Measurements from ENCODE around the gene PTTG1IP2.

GRCh38 chr7:90425376-90425775 is 44.1 kb upstream of the PTTG1IP2 start:
- TF ChIP-seq RAD21 (CRISPR knock-in tag; conservative IDR thresholded peaks at IDR 0.05 in 1 of 2, IDR thresholded peaks at IDR 0.05 in 1 of 2) (no peak), ZNF780A (CRISPR knock-in tag; IDR thresholded peaks at IDR 0.05) (no peak)
- TF ChIP-seq, protein P1, sequence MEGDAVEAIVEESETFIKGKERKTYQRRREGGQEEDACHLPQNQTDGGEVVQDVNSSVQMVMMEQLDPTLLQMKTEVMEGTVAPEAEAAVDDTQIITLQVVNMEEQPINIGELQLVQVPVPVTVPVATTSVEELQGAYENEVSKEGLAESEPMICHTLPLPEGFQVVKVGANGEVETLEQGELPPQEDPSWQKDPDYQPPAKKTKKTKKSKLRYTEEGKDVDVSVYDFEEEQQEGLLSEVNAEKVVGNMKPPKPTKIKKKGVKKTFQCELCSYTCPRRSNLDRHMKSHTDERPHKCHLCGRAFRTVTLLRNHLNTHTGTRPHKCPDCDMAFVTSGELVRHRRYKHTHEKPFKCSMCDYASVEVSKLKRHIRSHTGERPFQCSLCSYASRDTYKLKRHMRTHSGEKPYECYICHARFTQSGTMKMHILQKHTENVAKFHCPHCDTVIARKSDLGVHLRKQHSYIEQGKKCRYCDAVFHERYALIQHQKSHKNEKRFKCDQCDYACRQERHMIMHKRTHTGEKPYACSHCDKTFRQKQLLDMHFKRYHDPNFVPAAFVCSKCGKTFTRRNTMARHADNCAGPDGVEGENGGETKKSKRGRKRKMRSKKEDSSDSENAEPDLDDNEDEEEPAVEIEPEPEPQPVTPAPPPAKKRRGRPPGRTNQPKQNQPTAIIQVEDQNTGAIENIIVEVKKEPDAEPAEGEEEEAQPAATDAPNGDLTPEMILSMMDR (IDR thresholded peaks at IDR 0.05 in 2 of 3, conservative IDR thresholded peaks at IDR 0.05 in 1 of 3; ENCODE audit: insufficient read depth in 2 of 3, low read depth in 1 of 3, low read length in 3 of 3), result no peak
- TF ChIP-seq, protein P2, sequence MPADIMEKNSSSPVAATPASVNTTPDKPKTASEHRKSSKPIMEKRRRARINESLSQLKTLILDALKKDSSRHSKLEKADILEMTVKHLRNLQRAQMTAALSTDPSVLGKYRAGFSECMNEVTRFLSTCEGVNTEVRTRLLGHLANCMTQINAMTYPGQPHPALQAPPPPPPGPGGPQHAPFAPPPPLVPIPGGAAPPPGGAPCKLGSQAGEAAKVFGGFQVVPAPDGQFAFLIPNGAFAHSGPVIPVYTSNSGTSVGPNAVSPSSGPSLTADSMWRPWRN (IDR thresholded peaks at IDR 0.05; ENCODE audit: low read depth), result no peak
